Omental fat pad (tissue), 4 donors: ENCODE results near the gene ADGRE3. TPM values are rescaled to one million over a fixed set of nuclear protein-coding genes. Genes with fewer than 3 reads are reported as not detected.
A peak's percentile ranks its signal among the peaks of the same experiment; 100 is the strongest.

ENCODE experiments used
- ATAC-seq: fragments of 150-250 bp; one replicate; pipeline ENCODE4 v1.9.1; 2016; ENCODE audit warnings: mild to moderate bottlenecking, moderate library complexity; ENCODE audit not compliant: low FRiP score
- DNase-seq: peaks from one replicate; pipeline ENCODE4 v3.0.0-alpha.2; 2019; ENCODE audit warnings: low spot score
- CTCF ChIP-seq, 3 donors: fragments of 450-650 bp; IDR thresholded peaks; one replicate each; pipeline ENCODE4 v1.5.1; 2016 to 2017; ENCODE audit warnings: antibody characterized with exemption in 3 of 3, mild to moderate bottlenecking in 3 of 3, moderate library complexity in 2 of 3
- total RNA-seq, 4 donors: library from RNA; depleted of rRNA; stranded (reverse); fragments of >200 nt; gene quantifications; one replicate each; pipeline ENCODE4 v1.1.0, GENCODE V29; 2016

Gene ADGRE3
- total RNA-seq, 4 donors from 2014 or later = 0.24 to 7.1 TPM; not detected in 2

- no peak for TF ChIP-seq CTCF (IDR thresholded peaks at IDR 0.05)
- DNase-seq (no peak), ATAC-seq (no peak)
Observed at GRCh38 chr19:14703833-14704232, 29.2 kb upstream of the ADGRE3 start.

GRCh38 chr19:14700711-14701375 is 26.2 kb upstream of the ADGRE3 start:
- ATAC-seq (no peak), DNase-seq (no peak)
- TF ChIP-seq CTCF (IDR thresholded peaks at IDR 0.05) = no peak

DNA sequence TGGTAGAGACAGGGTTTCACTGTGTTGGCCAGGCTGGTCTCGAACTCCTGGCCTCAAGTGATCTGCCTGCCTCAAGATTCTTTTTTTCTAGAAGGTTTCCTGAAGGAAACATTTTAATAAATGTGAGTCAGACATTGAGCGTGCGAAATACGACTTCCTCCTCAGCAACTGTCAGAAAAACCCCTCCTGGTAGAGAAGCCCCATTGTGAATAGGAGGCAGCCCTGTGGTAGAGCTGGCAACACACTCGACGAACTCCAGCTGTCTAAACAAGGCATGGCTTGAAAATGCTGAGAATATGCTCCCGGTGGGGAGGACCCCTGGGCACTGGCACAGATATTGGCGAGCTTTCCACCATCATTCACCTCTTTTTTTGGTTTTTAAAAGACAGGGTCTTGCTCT is 25.0 kb upstream of the ADGRE3 start:
- no peak for DNase-seq
- ATAC-seq = no peak

GRCh38 chr19:14695471-14695870 is 20.8 kb upstream of the ADGRE3 start:
- no peak for TF ChIP-seq CTCF (IDR thresholded peaks at IDR 0.05)
- DNase-seq = no peak
- ATAC-seq = no peak

More for the DNA sequence above, 25.0 kb upstream of the ADGRE3 start:
- no peak for TF ChIP-seq CTCF (IDR thresholded peaks at IDR 0.05)

- no peak for ATAC-seq
- DNase-seq = no peak
- TF ChIP-seq CTCF (IDR thresholded peaks at IDR 0.05) = no peak
Observed at GRCh38 chr19:14694641-14695266, 20.1 kb upstream of the ADGRE3 start.

- no peak for TF ChIP-seq CTCF (IDR thresholded peaks at IDR 0.05)
- DNase-seq (peak; percentile 99), ATAC-seq (peak; percentile 99)
Observed at GRCh38 chr19:14689598-14690503, 15.2 kb upstream of the ADGRE3 start, which contains the start of gene ZNF333. Gene ZNF333 (plus strand): TSS chr19:14690048. CDS start chr19:14693492, 3,444 bp downstream.
